GM21381 (cell line): ENCODE measurements around the gene OVCH1.
A peak's percentile ranks its signal among the peaks of the same experiment; 100 is the strongest.

Source experiments
- ATAC-seq: cut with Tn5 transposase; IDR thresholded peaks from one replicate; pipeline ENCODE4 v1.9.1; 2021; ENCODE audit warnings: mild to moderate bottlenecking, moderate library complexity; ENCODE audit not compliant: unreplicated experiment

OVCH1 gene, protein sequence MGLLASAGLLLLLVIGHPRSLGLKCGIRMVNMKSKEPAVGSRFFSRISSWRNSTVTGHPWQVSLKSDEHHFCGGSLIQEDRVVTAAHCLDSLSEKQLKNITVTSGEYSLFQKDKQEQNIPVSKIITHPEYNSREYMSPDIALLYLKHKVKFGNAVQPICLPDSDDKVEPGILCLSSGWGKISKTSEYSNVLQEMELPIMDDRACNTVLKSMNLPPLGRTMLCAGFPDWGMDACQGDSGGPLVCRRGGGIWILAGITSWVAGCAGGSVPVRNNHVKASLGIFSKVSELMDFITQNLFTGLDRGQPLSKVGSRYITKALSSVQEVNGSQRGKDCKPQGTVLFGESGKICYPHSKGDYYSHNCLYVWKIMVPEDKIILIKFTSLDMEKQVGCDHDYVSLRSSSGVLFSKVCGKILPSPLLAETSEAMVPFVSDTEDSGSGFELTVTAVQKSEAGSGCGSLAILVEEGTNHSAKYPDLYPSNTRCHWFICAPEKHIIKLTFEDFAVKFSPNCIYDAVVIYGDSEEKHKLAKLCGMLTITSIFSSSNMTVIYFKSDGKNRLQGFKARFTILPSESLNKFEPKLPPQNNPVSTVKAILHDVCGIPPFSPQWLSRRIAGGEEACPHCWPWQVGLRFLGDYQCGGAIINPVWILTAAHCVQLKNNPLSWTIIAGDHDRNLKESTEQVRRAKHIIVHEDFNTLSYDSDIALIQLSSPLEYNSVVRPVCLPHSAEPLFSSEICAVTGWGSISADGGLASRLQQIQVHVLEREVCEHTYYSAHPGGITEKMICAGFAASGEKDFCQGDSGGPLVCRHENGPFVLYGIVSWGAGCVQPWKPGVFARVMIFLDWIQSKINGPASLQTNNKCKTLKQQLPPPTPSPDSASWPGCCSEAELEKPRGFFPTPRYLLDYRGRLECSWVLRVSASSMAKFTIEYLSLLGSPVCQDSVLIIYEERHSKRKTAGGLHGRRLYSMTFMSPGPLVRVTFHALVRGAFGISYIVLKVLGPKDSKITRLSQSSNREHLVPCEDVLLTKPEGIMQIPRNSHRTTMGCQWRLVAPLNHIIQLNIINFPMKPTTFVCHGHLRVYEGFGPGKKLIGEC

DNA sequence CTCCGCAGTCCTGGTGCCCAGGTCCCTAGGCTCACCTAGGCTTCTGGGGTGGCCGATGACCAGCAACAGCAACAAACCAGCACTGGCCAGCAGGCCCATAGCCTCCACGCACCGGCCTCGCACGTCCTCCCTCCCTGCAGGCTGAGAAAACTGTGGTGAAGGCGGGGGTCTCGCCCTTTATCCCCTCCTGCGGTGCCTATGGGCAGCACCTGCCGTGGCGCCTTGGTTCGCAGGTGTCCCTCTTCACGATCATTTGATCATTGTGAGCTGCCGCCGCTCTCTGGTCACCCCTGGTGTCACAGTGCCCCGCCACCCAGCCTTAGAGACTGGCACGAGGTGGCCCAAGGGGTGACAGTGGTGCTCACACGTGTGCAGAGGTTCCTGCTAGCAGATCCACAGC lies at the start of gene OVCH1:
Gene OVCH1 (minus strand): TSS at position 99 of the 400 bp plus-strand sequence. CDS start 0 bp downstream, at position 99.
- ATAC-seq, result no peak

DNA sequence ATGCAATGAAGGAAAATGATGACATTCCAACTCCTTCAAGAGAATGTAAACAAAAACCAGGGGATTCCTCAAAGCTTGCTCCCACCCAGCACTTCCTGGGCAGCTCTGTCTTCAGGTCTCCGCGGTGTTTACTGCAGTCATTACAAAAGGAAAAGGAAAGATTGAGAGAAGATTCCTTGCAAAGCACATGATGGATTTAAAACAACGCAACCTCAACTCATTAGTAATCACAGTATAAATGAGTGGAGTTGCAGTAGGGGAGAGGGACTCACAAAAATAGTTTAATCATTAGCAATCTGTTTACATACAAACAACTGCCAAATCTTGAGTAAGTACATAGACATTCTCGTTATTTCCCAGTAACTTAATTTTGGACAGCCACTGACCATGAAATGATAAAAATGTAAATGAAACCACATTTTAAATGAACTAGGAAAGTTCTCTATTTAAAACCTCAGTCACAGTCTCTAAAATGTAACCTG lies 49.7 kb upstream of the OVCH1 start:
- ATAC-seq, result no peak

DNA sequence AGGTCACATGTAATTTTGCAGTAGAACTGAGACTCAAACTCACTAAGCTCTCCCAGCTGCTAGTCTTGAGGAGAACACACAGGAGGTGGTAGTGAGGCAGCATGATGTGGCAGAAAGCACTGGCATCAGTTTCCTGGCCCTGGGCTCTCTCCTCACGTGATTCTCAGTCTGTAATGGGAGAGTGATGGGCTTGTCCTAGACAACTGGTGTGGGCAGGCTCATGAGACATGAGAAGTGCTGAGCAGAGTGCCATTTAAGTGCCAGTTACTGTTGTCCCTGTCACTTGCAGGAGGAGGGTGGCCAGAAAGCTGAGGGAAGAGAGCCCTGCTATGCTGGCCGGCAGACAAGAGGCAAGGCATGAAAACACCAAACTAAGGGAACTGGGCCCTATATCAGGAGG lies 48.5 kb upstream of the OVCH1 start:
- no peak for ATAC-seq

DNA sequence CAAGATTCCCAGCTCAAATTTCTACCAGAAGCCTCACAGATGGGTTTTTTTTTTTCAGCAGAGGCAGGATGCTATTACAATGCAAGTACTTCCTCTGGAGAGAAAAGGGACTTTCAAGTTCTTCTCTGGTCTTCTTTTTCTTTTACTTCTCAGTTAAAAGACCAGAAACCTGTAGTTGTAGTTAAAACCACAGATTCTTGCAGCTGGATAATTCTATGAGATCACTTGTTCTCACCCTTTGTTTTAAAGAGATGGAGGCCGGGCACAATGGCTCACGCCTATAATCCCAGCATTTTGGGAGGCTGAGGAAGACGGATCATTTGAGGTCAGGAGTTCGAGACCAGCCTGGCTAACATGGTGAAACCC lies 47.6 kb upstream of the OVCH1 start:
- ATAC-seq, result peak; percentile 77

DNA sequence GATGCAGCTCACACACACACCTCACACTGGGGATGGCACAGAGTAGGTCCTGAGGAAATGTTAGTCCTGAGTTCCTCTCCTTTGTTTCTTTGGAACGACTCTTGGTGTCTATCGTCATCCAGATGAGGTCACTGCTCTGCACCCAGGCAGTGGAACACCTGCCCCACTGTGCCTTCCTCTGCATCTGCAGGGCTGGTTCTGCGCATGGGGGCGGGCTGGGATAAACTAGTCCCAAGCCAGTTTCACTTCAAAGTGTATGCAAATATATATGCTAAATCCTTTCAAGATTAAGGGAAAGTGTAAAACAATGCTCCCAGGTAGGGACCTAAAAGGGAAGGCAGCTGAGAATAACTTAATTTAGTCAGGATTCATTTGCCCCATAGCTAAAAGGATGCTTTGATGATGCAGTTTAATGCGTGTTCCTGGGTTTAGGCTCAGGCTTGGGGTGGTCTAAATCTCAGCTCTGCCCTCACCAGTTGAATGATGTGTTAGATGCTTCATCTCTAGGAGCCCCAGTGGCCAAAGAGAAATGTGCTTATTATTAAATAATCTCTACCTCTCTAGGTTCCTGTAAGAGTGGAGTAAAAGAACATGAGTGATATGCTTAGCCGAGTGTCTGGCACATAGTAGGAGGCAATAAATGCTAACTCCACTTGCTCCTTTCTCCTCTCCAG lies 47.1 kb upstream of the OVCH1 start:
- peak; percentile 36 for ATAC-seq

DNA sequence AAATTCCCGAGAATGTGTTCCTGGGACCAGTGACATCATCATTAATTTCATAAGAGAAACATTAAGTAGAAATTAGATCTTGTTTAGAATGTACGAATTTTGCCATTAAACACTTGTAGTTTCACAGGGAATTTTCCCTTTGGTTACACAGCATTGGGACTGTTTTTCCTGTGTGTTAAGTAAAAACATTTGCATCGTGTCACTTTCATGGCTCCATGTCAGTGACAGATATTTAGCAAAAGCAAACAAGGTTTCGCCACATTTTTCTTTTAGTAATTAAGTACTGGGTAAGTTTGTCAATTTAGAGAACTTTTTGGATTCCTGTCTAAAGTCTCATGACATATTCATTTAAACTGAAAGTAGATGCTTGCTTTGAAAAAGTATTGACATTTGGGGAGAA lies 45.5 kb upstream of the OVCH1 start:
- no peak for ATAC-seq

DNA sequence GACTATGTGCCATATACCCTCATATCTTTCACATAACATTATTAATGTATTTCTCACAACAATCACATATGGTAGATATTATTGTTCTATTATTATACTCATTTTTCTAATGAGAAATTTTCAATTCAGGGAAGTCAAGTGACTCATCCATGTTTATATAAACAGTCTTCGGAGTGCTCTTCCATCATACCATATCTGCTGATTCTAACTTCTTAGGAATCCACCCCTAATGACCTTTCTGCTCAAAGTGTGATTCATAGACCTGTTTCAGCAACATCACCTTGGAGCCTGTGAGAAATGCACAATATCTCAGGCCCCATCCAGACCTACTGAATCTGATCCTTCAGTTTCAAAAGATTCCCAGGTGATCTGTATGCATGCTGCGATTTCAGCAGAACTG lies 39.8 kb upstream of the OVCH1 start:
- ATAC-seq, result no peak

DNA sequence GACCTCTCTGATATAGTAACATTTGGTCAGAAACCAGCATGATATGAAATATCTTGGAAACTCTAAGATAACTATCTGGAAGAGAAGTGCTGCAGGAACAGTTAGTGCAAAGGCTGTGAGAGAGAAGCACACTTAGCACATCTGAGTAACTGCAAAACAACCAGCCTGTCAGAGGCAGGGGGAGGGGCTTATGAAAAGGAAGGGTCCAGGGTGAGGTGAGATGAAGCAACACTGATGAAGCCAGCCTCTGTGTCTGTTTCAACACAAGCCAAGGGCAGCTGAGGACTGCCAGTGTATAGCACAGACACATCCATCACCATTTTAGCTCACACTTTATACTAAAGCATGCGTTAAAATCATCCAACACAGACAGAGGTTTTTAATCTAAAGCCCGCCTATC lies 37.4 kb upstream of the OVCH1 start:
- ATAC-seq, result no peak

DNA sequence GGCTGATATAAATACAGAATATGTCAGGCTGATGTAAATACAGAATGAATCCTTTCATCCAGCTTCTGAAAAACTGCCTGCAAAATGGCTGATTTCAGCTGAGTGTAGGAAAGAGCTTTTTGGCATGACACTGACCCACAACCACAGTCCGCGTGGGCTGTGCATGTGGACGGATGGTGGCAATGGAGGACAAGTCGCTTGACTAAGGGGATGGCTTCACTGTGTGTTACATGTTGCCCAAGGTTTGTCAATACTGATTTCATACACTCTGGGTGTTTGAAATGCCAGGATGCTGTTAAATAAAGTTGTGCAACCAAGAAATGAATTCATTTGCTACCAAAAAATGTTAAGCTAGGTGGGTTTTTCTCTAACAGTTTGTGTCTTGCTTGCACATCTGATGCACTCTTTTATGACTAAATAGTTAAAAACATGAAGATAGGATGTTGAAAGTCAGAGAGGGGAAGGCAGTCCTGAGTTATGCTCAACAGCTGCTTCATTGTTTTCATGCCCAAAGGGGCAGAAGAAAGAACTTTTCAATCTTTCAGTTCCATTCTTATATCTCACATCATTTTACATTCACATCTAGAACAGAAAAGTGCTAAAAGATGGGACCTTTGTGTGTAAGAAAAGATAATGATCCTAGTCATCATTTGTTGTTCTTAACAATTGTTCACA lies 36.5 kb upstream of the OVCH1 start:
- ATAC-seq, result no peak

DNA sequence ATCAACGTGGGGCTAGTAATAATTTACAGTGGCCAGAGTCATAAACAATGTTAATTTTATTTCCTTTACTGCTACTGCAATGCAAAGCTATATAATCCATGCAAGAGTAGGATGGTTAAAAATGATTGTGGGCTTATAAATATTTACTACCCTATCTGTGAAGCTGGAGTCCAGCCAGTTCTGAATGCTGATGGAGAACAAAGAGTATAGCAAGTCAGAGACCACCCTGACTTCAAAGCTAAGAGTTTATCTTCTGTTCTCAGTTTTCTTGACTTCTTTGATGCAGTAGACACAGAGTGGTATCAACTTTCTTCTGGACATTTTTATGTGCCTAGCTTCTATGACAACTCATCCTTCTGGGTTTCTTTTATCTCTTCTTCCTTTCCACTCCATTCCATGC lies 34.0 kb upstream of the OVCH1 start:
- no peak for ATAC-seq

DNA sequence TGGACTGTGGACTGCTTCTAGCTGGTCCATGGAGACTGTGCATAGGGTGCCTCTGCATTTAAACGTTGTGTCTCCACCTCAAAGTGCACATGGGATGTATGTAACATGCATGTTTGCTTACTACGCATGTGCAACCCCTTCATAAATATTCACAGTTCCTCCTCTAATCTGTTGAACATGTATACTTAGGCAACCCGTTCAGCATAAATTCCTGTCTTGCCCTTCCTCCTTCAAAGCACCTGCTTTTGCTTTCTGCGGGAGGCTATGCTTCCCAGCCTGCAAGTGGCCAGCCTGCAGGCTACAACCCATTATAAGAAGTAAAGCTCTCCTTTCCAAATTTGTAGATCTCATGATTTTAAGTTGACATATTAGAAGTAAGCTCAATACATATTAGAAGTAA lies 33.0 kb upstream of the OVCH1 start:
- ATAC-seq, result no peak

DNA sequence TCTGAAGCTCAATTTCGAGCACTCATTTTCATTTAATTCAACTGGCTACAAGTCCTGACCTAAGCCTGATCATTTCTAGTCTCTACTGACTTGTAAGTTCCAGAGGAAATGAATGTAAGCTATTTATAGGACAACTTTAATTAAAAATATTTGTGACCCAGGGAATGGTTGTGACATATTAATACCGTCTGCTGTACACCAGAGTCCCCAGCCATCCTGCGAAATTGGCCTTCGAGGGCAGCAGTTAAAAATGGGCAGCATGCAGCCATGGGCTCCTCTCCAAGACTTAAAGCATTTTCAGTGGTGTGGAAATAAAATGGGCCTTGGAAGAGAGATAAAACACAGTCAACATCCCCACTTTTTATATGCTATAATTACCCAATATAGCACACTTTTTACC lies 30.7 kb upstream of the OVCH1 start:
- no peak for ATAC-seq

DNA sequence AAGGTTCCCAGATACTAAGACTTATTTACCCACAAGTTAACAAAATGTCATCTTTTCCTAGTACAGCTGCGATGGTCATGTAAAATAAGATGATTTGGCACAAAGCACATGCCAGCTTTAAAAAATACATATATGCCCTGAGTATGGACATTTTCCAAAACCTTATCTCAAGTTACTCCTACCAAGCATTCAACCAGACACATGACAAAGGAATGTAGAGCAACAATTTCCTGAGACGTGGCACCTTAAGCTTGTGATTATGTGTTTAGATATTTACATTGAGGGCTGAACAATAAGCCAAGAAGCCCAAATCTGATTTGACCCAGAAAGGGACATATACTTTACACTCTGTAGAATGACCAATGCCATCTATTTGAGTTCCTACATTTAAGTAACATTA lies 24.5 kb upstream of the OVCH1 start:
- ATAC-seq, result no peak

DNA sequence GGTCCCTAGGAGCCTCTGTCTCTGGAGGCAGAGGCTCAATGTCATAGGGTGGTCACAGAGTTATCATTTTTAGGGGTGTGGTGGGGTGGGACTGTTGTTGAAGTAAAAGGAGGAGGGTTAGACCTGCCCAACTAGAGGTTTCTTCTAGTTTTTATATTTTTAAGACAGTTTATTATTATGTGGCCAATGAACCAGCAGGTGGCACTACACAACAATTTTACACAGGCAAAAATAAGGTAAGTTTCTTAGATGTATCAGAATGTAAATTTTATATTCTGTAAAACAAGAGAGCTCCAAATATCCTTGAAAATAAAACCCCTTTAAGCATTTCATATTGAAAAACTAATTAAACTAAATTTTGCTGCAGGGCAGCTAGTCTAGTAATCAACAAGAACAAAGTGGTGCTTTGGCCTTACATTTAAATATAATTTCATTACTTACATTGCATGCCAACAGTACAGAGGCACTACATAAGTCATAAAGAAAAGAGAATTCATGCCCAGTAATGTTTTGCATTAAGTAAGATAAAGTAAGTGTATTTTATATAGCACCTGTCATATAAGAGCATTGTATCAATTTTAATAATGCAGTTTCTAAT lies 22.2 kb upstream of the OVCH1 start:
- no peak for ATAC-seq

DNA sequence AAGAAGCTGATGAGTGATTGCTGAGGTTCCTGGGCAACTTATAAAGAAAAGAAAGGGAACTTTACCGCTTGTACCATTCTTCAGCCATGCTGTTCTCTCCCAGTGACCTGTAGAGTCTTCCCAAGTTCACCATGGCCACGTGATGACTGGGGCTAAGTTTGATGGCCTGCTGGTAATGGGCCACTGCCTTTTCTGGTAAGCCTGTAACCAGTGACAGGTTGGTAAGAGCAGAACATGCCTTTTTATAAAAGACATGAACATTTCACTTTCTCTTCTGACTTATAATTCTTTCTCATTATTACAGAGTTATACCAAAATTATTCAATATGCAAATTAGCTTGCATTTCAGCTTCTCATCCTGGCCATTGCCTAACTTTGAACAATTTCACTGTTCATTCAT lies 20.9 kb upstream of the OVCH1 start:
- no peak for ATAC-seq

DNA sequence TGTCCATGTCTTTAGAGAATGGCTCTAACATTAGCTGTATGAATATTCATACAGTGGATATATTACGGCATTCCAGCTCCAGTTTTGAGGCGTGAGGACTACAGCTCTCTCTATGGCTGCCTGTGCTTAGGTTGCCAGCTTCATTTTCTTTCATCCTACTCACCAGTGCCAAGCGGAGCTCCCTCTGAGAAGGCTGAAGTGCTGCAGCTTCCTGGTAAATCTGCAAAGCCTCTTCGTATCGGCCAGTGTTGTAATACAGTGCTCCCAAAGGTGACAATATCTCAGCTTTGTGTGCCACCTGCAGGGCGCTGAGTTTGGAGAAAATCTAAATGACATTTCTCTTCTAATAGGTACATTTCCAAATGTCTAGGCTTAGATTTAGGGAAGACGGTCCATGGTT lies 19.8 kb upstream of the OVCH1 start:
- ATAC-seq, result no peak

DNA sequence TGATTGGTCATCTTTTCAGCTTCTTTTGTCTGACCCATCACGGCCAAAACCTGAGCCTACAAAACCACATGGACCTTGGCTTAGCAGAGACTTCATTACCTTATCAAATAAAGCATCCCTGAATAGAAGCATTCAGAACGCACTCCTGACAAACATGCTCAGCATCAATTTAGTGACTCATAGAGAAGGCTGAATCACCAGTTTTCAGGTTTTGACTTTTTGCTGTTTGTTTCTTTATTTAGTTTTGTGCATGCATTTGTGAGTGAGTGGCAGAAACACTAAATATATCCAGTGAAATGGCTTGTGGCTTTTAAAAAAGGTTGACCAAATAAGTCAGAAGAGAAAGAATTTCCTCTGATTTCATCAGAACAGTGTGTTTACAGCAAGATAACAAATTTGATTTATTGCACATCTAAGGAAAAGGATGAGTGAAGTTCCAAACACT lies 19.0 kb upstream of the OVCH1 start:
- ATAC-seq, result no peak

DNA sequence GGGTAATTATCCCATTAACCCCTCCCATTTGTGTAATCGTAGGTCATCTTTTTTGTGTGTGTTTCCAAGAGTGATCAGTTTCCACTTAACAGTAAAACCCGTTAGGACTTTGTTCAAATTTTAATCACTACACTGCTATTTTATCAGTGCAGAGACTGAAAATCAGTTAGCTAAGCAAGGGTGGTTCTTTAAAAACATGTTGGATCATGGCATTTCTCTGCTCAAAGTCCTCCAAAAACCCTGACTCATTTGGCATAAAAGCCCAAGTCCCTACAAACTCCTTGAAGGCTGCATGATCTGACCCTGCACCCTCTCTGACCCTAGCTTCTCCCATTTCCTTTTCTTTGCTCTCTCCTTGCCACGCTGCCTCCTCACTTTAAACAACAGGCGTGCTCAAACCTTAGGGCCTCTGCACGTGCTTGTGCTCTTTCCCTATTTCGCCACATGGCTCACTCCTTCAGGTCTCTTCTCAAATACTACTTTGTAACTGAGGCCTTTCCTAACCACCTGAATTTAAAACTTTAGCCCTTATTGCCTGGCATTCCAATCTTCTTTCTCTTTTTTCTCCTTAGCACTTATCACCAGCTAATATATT lies 13.2 kb upstream of the OVCH1 start:
- ATAC-seq, result no peak

DNA sequence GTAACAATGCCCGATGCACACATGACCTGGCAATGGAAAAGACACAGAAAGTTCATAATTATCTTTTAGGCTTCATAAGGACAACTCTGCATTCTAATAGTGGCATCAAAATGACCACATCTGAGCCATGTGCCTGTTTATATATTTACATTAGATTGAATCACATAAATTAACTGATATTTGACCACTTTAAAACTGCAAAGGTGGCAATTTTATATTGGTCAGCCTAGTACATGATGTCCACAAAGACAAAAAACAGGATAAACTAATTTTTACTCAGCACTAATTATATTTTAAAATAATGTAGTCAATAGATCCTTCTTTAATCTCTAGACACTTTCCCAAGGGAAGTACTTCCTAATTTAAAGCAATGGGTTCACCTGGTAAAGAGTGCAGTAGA lies 12.0 kb upstream of the OVCH1 start:
- ATAC-seq, result no peak

DNA sequence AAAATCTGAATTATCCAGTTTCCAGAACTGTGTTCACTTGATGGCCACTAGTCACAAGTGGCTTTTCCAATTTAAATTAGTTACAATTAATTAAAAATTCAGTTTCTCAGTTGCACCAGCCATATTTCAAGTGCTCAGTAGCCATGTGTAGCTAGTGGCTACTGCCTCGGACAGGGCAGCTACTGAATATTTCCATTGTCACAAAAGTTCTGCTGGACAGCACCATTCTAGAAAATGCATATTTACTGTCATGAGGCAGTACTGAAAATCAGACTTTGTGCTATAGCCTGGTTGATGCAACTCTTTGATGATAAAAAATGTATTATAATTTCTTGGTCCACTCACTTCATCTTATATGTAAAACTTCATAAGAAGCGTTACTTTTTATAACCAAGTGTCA lies 11.5 kb upstream of the OVCH1 start:
- ATAC-seq, result no peak
